Suppressor macrophage treated with lipopolysaccharide for 1 hour (primary cell): ENCODE measurements around the gene PAQR8.
A peak's percentile ranks its signal among the peaks of the same experiment; 100 is the strongest.
"Not testable (repeated sequence)": the region's sequence is repeated elsewhere in the genome, so short reads cannot be mapped to it uniquely, and the experiment has no call there.

Source experiments
- DNase-seq, 3 donors: peaks; one replicate each; pipeline ENCODE4 v3.0.0-alpha.2; 2020 to 2022

Gene PAQR8

GRCh38 chr6:52377538-52378221 lies 15.7 kb downstream of the PAQR8 start:
- peak; percentile 39 to 67 (median 64) for DNase-seq

DNA sequence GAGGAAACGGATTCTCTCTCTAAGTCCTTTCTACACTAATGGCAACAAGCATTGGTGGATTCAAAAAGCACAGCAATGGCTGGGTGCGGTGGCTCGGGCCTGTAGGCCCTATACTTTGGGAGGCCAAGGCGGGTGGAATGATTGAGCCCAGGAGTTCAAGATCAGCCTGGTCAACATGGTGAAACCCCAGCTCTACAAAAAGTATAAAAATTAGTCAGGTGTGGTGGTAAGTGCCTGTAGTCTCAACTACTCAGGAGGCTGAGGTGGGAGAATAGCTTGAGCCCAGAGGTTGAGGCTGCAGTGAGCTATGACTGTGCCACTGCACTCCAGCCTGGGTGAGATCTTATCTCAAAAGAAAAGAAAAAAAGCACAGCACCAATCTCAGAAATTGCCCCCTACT lies 19.3 kb downstream of the PAQR8 start:
- DNase-seq: no peak

GRCh38 chr6:52384145-52384766 lies 22.3 kb downstream of the PAQR8 start:
- no peak for DNase-seq

- DNase-seq: peak in 1 of 3 donors; percentile 15
Observed at GRCh38 chr6:52385074-52385473, 23.1 kb downstream of the PAQR8 start.

DNA sequence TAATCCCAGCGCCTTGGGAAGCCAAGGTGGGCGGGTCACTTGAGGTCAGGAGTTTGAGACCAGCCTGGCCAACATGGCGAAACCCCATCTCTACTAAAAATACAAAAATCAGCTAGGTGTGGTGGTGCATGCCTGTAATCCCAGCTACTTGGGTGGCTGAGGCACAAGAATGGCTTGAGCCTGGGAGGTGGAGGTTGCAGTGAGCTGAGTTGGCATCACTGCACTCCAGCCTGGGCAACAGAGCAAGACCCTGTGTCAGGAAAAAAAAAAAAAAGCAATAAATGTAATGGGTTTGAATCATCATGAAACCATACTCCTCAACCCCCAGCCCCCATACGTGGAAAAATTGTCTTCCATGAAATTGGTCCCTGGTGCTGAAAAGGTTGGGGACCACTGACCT lies 26.2 kb downstream of the PAQR8 start:
- DNase-seq: not testable (repeated sequence)

GRCh38 chr6:52388790-52389189 lies 26.8 kb downstream of the PAQR8 start:
- DNase-seq: no peak

DNA sequence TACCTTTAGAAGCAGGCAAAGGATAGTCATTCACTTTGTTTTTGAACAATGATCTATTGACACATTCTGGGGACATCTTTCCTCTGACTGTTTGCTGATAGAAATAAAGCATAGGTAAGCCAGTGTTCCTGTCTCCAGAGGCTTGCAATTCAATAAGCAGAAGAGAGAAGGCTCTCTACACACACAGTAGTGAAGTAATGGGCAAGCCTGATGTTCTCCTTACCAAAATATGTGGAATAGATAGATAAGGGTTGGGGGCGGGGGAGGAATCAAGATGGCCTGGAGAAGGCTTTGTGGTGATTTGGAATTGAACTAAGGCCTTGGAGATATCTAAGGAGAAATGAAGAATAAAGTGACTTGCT lies 27.3 kb downstream of the PAQR8 start:
- no peak for DNase-seq

DNA sequence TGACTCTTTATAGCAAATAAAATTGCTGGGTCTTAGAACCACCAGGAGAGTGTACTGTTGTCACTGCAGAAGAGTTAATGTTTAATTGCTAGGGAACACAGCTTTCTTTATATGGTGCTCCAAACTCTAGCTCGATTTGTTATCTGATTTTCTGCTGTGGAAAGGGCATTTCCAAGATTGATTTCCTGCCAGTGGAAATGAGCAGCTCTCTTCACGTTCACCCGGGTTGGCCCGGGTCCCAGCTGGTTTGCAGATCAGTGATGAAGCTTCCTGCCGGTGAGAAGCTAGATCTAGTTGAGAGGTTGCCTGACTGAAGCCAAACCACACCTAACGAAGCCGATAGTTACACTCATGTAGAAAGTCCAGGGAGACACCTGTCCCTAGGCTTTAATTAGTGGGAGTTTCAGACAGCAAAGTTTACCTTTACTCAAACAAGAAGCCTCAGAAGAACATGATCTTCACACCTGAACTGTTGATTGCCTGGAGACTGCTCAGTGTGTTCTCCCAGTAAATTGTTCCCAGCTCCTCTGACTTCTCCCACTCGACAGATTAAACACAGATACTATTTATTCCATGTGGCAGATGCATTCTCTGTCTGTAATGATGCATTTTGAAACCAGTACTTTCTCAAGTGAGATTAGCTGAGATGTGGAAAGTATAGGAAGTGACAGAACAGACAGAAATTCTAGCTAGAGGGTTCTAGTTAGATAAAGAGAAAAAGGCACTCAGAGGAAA lies 27.8 kb downstream of the PAQR8 start:
- DNase-seq: no peak

DNA sequence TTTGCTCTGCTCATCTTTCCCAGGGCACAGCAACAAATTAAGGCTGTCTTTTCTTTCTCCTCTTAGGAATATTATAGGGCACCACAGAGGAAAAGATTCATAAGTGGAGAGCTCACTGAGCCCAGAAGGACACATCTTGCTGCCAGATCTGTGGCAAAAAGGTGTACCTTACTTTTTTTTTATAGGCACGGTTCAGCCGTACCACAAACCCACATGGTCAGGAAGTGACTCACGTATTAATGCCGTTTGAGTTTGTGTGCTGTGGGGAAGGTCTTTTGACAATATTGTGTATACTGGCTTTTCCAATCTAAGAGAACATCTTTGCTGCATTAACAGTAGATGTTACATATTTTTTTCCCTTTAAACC lies 28.4 kb downstream of the PAQR8 start:
- peak in 2 of 3 donors; percentile 10 to 16 for DNase-seq

GRCh38 chr6:52391599-52391998 lies 29.6 kb downstream of the PAQR8 start:
- no peak for DNase-seq

- DNase-seq: peak; percentile 18 to 38 (median 37)
Observed at GRCh38 chr6:52392944-52393343, 31.0 kb downstream of the PAQR8 start.

DNA sequence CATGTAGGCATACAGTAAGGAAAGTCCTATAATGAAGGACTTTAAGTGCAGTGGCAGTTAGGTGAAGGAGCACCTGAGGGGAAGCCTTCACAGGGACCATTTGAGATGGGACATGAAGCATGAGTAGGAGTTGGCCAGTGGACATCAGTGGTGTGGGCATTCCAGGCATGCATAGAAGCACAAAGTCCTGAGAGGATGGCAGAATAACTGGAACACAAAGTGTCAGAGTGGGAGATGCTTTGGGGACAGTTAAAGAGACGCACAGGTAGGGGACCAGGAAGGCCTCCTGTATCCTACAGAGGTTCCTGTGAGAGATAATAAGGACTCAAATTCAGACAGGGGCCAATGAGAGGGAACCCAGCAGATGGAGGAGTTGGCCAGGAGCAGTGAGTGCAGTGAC lies 31.8 kb downstream of the PAQR8 start:
- DNase-seq: no peak

- no peak for DNase-seq
Observed at GRCh38 chr6:52394251-52394666, 32.3 kb downstream of the PAQR8 start.

DNA sequence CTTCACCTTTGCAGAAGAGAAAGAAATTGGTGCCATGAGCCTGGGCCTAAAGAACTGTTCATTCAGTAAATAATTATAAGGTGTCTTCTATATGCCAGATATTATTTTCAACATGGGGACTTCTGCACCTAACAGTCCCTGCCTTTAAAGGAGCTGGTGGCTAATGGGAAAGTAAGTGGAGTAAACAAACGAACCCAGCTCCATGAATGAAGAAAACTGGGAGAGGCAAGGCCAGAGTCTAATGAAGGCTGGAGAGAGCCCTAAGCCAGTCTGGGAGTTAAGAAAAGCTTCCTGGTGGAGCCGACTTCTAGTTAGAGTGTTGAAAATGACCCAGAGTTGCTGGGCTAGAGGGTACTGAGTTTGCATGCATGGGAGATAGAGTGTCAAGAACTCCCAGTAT lies 34.0 kb downstream of the PAQR8 start:
- no peak for DNase-seq

DNA sequence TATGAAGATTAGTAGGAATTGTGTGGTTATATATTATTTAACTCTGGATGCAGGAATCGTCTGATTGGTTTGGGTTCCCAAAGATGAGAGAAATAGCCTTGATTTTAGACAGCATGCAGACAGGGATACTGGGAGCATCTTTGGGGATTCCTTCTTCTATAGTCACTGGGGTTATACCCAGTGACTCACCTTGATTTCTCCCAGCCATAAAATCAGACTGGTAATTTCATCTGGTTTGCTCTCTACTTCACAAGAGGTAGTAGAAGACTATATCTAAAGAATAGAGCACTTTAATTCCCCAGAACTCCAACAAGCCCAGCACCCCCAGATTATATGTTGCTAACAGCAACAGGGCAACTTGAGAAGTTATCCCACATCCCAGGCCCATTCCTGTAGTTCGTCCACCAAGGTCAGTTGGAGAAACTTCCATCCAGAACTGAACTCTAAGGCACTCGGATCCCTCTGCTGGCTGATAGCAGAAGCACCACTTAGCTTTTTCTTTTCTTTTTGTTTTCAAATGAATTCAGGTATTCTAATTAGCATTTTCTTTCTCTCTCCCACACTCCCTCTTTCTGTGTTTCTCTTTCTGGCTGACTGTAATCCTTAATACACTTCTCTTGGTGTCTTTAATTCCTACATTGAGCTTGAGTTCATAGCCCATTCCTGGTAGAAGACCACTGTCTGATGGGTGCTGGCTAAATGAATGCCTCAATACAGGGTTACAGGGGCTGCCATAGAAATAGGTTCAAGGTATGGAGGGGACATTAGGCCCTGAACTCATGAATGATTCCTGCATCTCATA lies 37.8 kb downstream of the PAQR8 start:
- peak; percentile 65 to 74 (median 71) for DNase-seq

GRCh38 chr6:52400313-52401041 lies 38.5 kb downstream of the PAQR8 start:
- DNase-seq: no peak

GRCh38 chr6:52403086-52403485 lies 41.1 kb downstream of the PAQR8 start:
- no peak for DNase-seq

DNA sequence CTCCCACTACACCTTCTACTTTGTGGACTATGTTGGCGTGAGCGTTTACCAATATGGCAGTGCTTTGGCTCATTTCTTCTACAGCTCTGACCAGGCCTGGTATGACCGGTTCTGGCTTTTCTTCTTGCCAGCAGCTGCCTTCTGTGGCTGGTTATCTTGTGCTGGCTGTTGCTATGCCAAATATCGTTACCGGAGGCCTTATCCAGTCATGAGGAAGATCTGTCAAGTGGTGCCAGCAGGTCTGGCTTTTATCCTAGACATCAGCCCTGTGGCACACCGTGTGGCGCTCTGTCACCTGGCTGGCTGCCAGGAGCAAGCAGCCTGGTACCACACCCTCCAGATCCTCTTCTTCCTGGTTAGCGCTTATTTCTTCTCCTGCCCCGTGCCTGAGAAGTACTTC lies 41.7 kb downstream of the PAQR8 start:
- no peak for DNase-seq

- no peak for DNase-seq
Observed at GRCh38 chr6:52405243-52405642, 43.3 kb downstream of the PAQR8 start.

DNA sequence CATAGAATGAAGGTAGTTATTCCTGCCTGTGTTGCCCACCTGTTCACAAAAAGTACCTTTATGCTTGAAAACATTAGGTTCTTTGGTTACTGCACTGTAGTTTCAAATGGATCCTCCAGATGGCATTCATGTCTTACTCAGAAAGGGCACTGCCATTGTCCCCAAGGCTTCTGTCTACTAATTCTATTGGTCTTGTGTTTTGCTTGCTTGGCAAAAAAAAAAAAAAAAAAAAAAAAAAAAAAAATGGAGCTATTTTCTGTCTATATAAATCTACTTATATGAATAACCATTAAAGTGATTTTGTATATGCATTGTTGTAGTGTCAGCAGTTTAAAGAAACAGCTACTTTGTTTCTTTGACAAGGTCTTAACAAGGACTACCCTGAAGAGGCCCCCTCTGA lies 45.5 kb downstream of the PAQR8 start:
- peak in 2 of 3 donors; percentile 37 to 68 for DNase-seq

DNA sequence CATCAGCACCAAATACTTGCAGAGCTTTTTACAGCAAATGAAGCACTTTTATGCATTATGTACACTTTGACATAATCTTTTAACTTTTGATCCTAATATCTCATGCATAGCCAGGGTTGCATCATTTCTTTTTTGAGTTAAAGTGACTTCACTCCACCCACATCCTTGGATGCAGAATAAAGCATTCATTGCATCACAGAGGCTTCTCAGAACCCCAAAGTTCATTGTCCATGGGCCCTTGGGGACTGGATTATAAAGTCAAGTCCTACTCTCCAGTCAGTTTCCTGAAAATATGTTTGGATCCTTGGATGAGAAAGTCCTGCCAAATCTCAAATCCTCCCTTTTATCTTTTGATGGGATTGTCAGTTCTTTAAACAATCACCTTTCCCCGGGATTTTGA lies 47.5 kb downstream of the PAQR8 start:
- DNase-seq: peak; percentile 20 to 60 (median 51)

- no peak for DNase-seq
Observed at GRCh38 chr6:52410979-52411378, 49.0 kb downstream of the PAQR8 start.

GRCh38 chr6:52411911-52412310 lies 50.0 kb downstream of the PAQR8 start:
- no peak for DNase-seq
